ENCODE data around the gene SERGEF. TPM values are rescaled to one million over a fixed set of nuclear protein-coding genes. Genes with fewer than 3 reads are reported as not detected.

SERGEF gene
- total and polyA plus RNA-seq, 10 of the 15 experiments (the other 5 are each of a cell fraction or from before 2014, with no cell fraction given): 14.6 to 27.8 (median 22.4) TPM

GRCh38 chr11:18010121-18010670, 2.7 kb downstream of the SERGEF start:
- Histone ChIP-seq H3K79me2 (ENCODE audit: control insufficient read depth, insufficient read depth, low read length) (peaks cover 9% of the 10 kb centered on the region), H3K4me1 (ENCODE audit: control insufficient read depth, insufficient read depth, low read length) (peaks cover 23% of the 10 kb centered on the region), H3K4me2 (ENCODE audit: control insufficient read depth, insufficient read depth) (no peak overlapping the region), H2AFZ (ENCODE audit: control insufficient read depth, low read depth, low read length) (no peak overlapping the region), H3K27ac (ENCODE audit: control insufficient read depth, insufficient read depth) (no peak overlapping the region), H3K9ac (ENCODE audit: control insufficient read depth, insufficient read depth, low read length) (no peak overlapping the region), H3K27me3 (replicated peaks in 1 of 2; ENCODE audit: control insufficient read depth in 2 of 2, insufficient read depth in 2 of 2, low read length in 1 of 2) (no peaks in the 10 kb centered on the region), H3K4me3 (no peak overlapping the region), H3K36me3 (ENCODE audit: control insufficient read depth in 2 of 2, insufficient read depth in 2 of 2, low read length in 1 of 2) (peaks cover 3 to 6% of the 10 kb centered on the region in 2 experiments; a peak in 3 of 4 replicates), H4K20me1 (ENCODE audit: control insufficient read depth, insufficient read depth) (no peaks in the 10 kb centered on the region), H3K9me3 (replicated peaks; ENCODE audit: control insufficient read depth, insufficient read depth, low read length) (no peaks in the 10 kb centered on the region)
- SMC1A ChIA-PET (ENCODE audit: uncharacterized antibody, unreplicated experiment): interaction anchor here (0.9 to 2.3 kb wide), 5 partner anchors 10 to 105 kb away, joined by 3 to 6 read pairs (median 4); partner anchors contain the start of gene SAAL1
- CTCF ChIA-PET: interaction anchor here (0.8 to 4.1 kb wide), 12 partner anchors 9 to 105 kb away, joined by 3 to 20 read pairs (median 4); partner anchors contain the start of gene SAAL1
- ATAC-seq (no peak), DNase-seq (ENCODE audit: low read depth, low spot score) (no peak), FAIRE-seq (no peak)
- RAD21 ChIA-PET (ENCODE audit: unreplicated experiment): interaction anchor here (1.2 to 1.3 kb wide), 4 partner anchors 16 to 194 kb away, joined by 3 to 5 read pairs (median 4); no protein-coding TSS in a partner anchor
- intact Hi-C loops (cut with micrococcal nuclease; ENCODE audit: unreplicated experiment) (no loop called here), in situ Hi-C loops (cut with MboI) (no loop called here)
- TF ChIP-seq NR2C1 (IDR thresholded peaks at IDR 0.05): no peak
- no peak for TF ChIP-seq YY1 (IDR thresholded peaks at IDR 0.05; ENCODE audit: low read depth, low read length)
- no peak for TF ChIP-seq FOS (IDR thresholded peaks at IDR 0.05; ENCODE audit: borderline replicate concordance, extremely low read depth, insufficient read length)
- TF ChIP-seq JUNB (IDR thresholded peaks at IDR 0.05): no peak
- TF ChIP-seq SIN3A (IDR thresholded peaks at IDR 0.05; ENCODE audit: low read depth, low read length): no peak
- no peak for TF ChIP-seq SIX5 (IDR thresholded peaks at IDR 0.05; ENCODE audit: low read depth, low read length, severe bottlenecking)
- no peak for TF ChIP-seq ZBED1 (IDR thresholded peaks at IDR 0.05; ENCODE audit: borderline replicate concordance)
- peak; percentile 24; the same call in 1 of the 2 replicates for TF ChIP-seq RAD21 (IDR thresholded peaks at IDR 0.05; ENCODE audit: insufficient read depth, low read depth, low read length)
- no peak for TF ChIP-seq IKZF2 (IDR thresholded peaks at IDR 0.05)
- TF ChIP-seq ZNF217 (IDR thresholded peaks at IDR 0.05): no peak
- TF ChIP-seq RFX5 (IDR thresholded peaks at IDR 0.05; ENCODE audit: low read depth, low read length): no peak
- no peak for TF ChIP-seq KLF5 (IDR thresholded peaks at IDR 0.05; ENCODE audit: partially characterized antibody)
- TF ChIP-seq CREM (IDR thresholded peaks at IDR 0.05; ENCODE audit: low read depth): no peak
- TF ChIP-seq STAT3 (IDR thresholded peaks at IDR 0.05; ENCODE audit: low read depth, low read length): no peak
- no peak for TF ChIP-seq NFXL1 (IDR thresholded peaks at IDR 0.05; ENCODE audit: borderline replicate concordance)
- TF ChIP-seq MYB (IDR thresholded peaks at IDR 0.05; ENCODE audit: borderline replicate concordance, low read depth, low read length): no peak
- TF ChIP-seq, protein P1, sequence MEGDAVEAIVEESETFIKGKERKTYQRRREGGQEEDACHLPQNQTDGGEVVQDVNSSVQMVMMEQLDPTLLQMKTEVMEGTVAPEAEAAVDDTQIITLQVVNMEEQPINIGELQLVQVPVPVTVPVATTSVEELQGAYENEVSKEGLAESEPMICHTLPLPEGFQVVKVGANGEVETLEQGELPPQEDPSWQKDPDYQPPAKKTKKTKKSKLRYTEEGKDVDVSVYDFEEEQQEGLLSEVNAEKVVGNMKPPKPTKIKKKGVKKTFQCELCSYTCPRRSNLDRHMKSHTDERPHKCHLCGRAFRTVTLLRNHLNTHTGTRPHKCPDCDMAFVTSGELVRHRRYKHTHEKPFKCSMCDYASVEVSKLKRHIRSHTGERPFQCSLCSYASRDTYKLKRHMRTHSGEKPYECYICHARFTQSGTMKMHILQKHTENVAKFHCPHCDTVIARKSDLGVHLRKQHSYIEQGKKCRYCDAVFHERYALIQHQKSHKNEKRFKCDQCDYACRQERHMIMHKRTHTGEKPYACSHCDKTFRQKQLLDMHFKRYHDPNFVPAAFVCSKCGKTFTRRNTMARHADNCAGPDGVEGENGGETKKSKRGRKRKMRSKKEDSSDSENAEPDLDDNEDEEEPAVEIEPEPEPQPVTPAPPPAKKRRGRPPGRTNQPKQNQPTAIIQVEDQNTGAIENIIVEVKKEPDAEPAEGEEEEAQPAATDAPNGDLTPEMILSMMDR (IDR thresholded peaks at IDR 0.05 in 2 of 3, conservative IDR thresholded peaks at IDR 0.05 in 1 of 3; ENCODE audit: control insufficient read depth in 2 of 3, extremely low read depth in 1 of 3, insufficient read depth in 1 of 3, low read depth in 3 of 3, low read length in 3 of 3): peak in 1 of 3 experiments; percentile 25; a peak in 1 of 6 replicates
- POLR2A ChIA-PET: interaction anchor here (0.6 kb wide), 1 partner anchor 91 kb away, joined by 8 read pairs; no protein-coding TSS in a partner anchor
- no TSS peak for BruUV-seq (replicated peaks)
